ENCODE measurements around the gene BICD2.
A peak's percentile ranks its signal among the peaks of the same experiment; 100 is the strongest.

GRCh38 chr9:92760070-92760469, 4.6 kb downstream of the BICD2 start:
- TF ChIP-seq RXRA (IDR thresholded peaks at IDR 0.05) (no peak), FOXA2 (IDR thresholded peaks at IDR 0.05) (no peak), CTCF (IDR thresholded peaks at IDR 0.05; ENCODE audit: low read depth, low read length, missing input control) (no peak), TAF1 (conservative IDR thresholded peaks at IDR 0.05) (no peak), FOXA1 (IDR thresholded peaks at IDR 0.05) (no peak), EGR1 (IDR thresholded peaks at IDR 0.05; ENCODE audit: low read depth in 2 of 2) (no peak), RAD21 (IDR thresholded peaks at IDR 0.05) (no peak), ZBTB33 (IDR thresholded peaks at IDR 0.05) (no peak), REST (IDR thresholded peaks at IDR 0.05) (no peak), JUND (IDR thresholded peaks at IDR 0.05) (no peak), HNF4A (conservative IDR thresholded peaks at IDR 0.05) (peak in 1 of 2 donors; percentile 5), YY1 (IDR thresholded peaks at IDR 0.05) (no peak), ATF3 (IDR thresholded peaks at IDR 0.05) (no peak)
- TF ChIP-seq, protein P1, sequence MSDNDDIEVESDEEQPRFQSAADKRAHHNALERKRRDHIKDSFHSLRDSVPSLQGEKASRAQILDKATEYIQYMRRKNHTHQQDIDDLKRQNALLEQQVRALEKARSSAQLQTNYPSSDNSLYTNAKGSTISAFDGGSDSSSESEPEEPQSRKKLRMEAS (IDR thresholded peaks at IDR 0.05): peak; percentile 57
